Measurements from ENCODE around the gene HAPLN2. TPM values are rescaled to one million over a fixed set of nuclear protein-coding genes. Genes with fewer than 3 reads are reported as not detected.

The HAPLN2 gene
- total RNA-seq, 1 experiment from 2014 or later, result 1.2 TPM

- ATAC-seq (no peak), DNase-seq (ENCODE audit: low spot score) (no peak)
- ChIA-PET POLR2A (interaction anchor here (0.6 to 8.2 kb wide), 6 partner anchors 10 to 263 kb away, joined by 4 to 150 read pairs (median 6); partner anchors contain the start of genes BCAN and NES), CTCF (interaction anchor here (0.6 to 12.6 kb wide), 12 partner anchors 8 to 259 kb away, joined by 3 to 437 read pairs (median 25); partner anchors contain the start of genes BCAN, CRABP2, HAPLN2 and NES)
- H3K9me3 Mint-ChIP-seq, result no peaks in the 10 kb centered on the region
- H3K4me1 Mint-ChIP-seq, result peaks cover 84% of the 10 kb centered on the region
- no peak for TF ChIP-seq FOXK1 (CRISPR knock-in tag; IDR thresholded peaks at IDR 0.05)
- H3K27ac Mint-ChIP-seq, result peak overlapping the region; percentile 99
- H3K4me3 Mint-ChIP-seq, result peak overlapping the region; percentile 26; the same call in 1 of the 2 replicates
- H3K36me3 Mint-ChIP-seq, result no peaks in the 10 kb centered on the region
- peaks cover 41% of the 10 kb centered on the region for H3K27me3 Mint-ChIP-seq (ENCODE audit: low read depth)
Measured at GRCh38 chr1:156660752-156661112, 41.5 kb downstream of the HAPLN2 start.

DNA sequence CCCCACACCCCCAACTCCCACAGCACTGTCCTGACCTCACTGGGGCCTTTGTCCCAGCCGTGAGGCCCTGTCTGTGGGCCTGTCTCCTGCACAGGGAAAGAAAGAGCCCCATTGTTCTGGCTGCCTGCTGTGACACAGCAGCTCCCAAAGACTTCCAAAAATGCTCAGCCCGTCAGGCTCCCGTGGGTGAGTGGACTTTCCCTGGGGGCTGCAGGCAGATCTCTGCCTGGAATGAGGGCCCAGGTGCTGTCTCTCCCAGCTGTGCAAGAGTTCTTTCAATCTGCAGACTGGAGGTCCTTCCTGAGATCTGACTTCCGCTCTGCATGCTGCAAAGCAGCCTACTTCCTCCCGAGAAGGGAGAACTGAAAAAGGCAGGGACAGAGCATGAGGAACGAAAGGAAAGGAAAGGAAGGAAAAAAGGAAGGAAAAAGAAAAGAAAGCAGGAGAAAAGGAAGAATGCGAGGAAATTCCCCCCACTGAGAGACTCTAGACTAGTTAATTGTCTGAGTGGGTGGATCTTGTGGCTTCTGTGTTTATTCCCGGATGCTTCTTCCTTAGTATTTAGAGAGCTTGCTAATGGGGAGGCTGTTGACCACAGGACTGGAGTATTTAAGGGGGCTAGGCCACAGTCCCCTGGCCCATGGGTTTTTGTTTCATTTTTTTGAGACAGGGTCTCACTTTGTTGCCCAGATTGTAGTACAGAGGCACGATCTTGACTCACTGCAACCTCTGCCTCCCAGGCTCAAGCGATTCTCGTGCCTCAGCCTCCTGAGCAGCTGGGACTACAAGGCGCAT lies 43.0 kb downstream of the HAPLN2 start:
- Mint-ChIP-seq H3K36me3 (no peaks in the 10 kb centered on the region), H3K9me3 (no peaks in the 10 kb centered on the region), H3K27me3 (ENCODE audit: low read depth) (peaks cover 27% of the 10 kb centered on the region), H3K4me1 (peaks cover 81% of the 10 kb centered on the region), H3K27ac (peak overlapping the region; percentile 96), H3K4me3 (no peak overlapping the region)
- ChIA-PET POLR2A (interaction anchor here (1.3 to 8.2 kb wide), 4 partner anchors 9 to 45 kb away, joined by 3 to 150 read pairs (median 7); partner anchors contain the start of gene NES), CTCF (interaction anchor here (0.6 to 12.6 kb wide), 13 partner anchors 9 to 258 kb away, joined by 3 to 437 read pairs (median 8); partner anchors contain the start of genes BCAN, CRABP2, HAPLN2 and NES)
- DNase-seq (ENCODE audit: low spot score) (no peak), ATAC-seq (no peak)
- TF ChIP-seq ZNF671 (CRISPR knock-in tag; IDR thresholded peaks at IDR 0.05) (no peak), SMAD4 (CRISPR knock-in tag; IDR thresholded peaks at IDR 0.05) (no peak), ZMAT4 (CRISPR knock-in tag; IDR thresholded peaks at IDR 0.05) (no peak), ZNF423 (CRISPR knock-in tag; IDR thresholded peaks at IDR 0.05) (peak; percentile 53; the same call in 1 of the 2 replicates), ZNF281 (CRISPR knock-in tag; IDR thresholded peaks at IDR 0.05) (no peak), ZNF138 (CRISPR knock-in tag; conservative IDR thresholded peaks at IDR 0.05) (no peak), ZNF121 (CRISPR knock-in tag; IDR thresholded peaks at IDR 0.05) (peak; percentile 91), FOXP1 (CRISPR knock-in tag; IDR thresholded peaks at IDR 0.05; ENCODE audit: borderline replicate concordance) (no peak), USF2 (CRISPR knock-in tag; IDR thresholded peaks at IDR 0.05) (no peak), TCF7 (CRISPR knock-in tag; IDR thresholded peaks at IDR 0.05; ENCODE audit: low read depth) (no peak), AFF4 (CRISPR knock-in tag; IDR thresholded peaks at IDR 0.05; ENCODE audit: borderline replicate concordance) (no peak), ETV6 (CRISPR knock-in tag; IDR thresholded peaks at IDR 0.05) (peak; percentile 82; the same call in 1 of the 2 replicates), ZBTB21 (CRISPR knock-in tag; IDR thresholded peaks at IDR 0.05; ENCODE audit: borderline replicate concordance) (no peak), ESRRA (CRISPR knock-in tag; IDR thresholded peaks at IDR 0.05; ENCODE audit: borderline replicate concordance) (no peak), GTF2I (CRISPR knock-in tag; conservative IDR thresholded peaks at IDR 0.05) (0 out of 2 replicates have a peak, but pooled peaks have one; percentile 7), JUN (CRISPR knock-in tag; IDR thresholded peaks at IDR 0.05) (no peak), MYBL2 (CRISPR knock-in tag; IDR thresholded peaks at IDR 0.05) (no peak), SOX15 (CRISPR knock-in tag; IDR thresholded peaks at IDR 0.05) (no peak), JAZF1 (CRISPR knock-in tag; IDR thresholded peaks at IDR 0.05) (no peak), E2F1 (CRISPR knock-in tag; IDR thresholded peaks at IDR 0.05) (no peak), ZNF416 (CRISPR knock-in tag; IDR thresholded peaks at IDR 0.05) (no peak)
- TF ChIP-seq, protein P1, sequence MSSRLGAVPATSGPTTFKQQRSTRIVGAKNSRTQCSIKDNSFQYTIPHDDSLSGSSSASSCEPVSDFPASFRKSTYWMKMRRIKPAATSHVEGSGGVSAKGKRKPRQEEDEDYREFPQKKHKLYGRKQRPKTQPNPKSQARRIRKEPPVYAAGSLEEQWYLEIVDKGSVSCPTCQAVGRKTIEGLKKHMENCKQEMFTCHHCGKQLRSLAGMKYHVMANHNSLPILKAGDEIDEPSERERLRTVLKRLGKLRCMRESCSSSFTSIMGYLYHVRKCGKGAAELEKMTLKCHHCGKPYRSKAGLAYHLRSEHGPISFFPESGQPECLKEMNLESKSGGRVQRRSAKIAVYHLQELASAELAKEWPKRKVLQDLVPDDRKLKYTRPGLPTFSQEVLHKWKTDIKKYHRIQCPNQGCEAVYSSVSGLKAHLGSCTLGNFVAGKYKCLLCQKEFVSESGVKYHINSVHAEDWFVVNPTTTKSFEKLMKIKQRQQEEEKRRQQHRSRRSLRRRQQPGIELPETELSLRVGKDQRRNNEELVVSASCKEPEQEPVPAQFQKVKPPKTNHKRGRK (CRISPR knock-in tag; IDR thresholded peaks at IDR 0.05; ENCODE audit: borderline replicate concordance), result no peak
